GM12872 (cell line): ENCODE results near the gene AMD1.

ENCODE experiments used
- CTCF ChIP-seq: IDR thresholded peaks from 3 replicates; pipeline ENCODE4 v1.5.1; 2011; ENCODE audit warnings: low read depth, mild to moderate bottlenecking, low read length, moderate library complexity; ENCODE audit not compliant: insufficient read depth

Gene AMD1

GRCh38 chr6:110873981-110874879, at the start of gene AMD1:
Gene AMD1 (plus strand): TSS chr6:110874785. CDS start chr6:110875106, 321 bp downstream.
- no peak for TF ChIP-seq CTCF

GRCh38 chr6:110826236-110827129, 48.1 kb upstream of the AMD1 start:
- TF ChIP-seq CTCF: no peak

- no peak for TF ChIP-seq CTCF
Observed at GRCh38 chr6:110828396-110828795, 46.2 kb upstream of the AMD1 start.

- no peak for TF ChIP-seq CTCF
Observed at GRCh38 chr6:110831405-110831804, 43.2 kb upstream of the AMD1 start.

- TF ChIP-seq CTCF: no peak
Observed at GRCh38 chr6:110833831-110834230, 40.8 kb upstream of the AMD1 start.

GRCh38 chr6:110841266-110841665, 33.3 kb upstream of the AMD1 start:
- no peak for TF ChIP-seq CTCF

- TF ChIP-seq CTCF: no peak
Observed at GRCh38 chr6:110849781-110850180, 24.8 kb upstream of the AMD1 start.
